Small intestine (tissue), 7 donors: ENCODE data around the gene NAA25. TPM values are rescaled to one million over a fixed set of nuclear protein-coding genes. Genes with fewer than 3 reads are reported as not detected.

Experiments
- DNase-seq, 2 donors: peaks; one replicate each; pipeline versions ENCODE4 v3.0.0 to v3.0.0-alpha.2; 2013
- FAIRE-seq: peaks from 2 replicates; lab custom pipeline; 2012; peaks lifted over from hg19 to GRCh38; lab: Jason Lieb, UNC
- H3K27ac ChIP-seq, 3 donors: one replicate each; pipeline ENCODE4 v1.5.1; 2013; ENCODE audit warnings: low read length in 2 of 3, mild to moderate bottlenecking in 2 of 3, control low read depth in 1 of 3, inconsistent platforms in 1 of 3, low read depth in 1 of 3, moderate library complexity in 1 of 3
- H3K27me3 ChIP-seq, 3 donors: one replicate each; pipeline ENCODE4 v1.6.1; 2013; ENCODE audit warnings: low read length in 3 of 3, inconsistent platforms in 1 of 3; ENCODE audit not compliant: control insufficient read depth in 3 of 3, insufficient read depth in 3 of 3
- H3K36me3 ChIP-seq, 3 donors: one replicate each; pipeline ENCODE4 v1.6.1; 2013; ENCODE audit warnings: low read length in 3 of 3, inconsistent platforms in 1 of 3, low read depth in 1 of 3, mild to moderate bottlenecking in 1 of 3, moderate library complexity in 1 of 3; ENCODE audit not compliant: control insufficient read depth in 3 of 3, insufficient read depth in 2 of 3
- H3K4me1 ChIP-seq, 3 donors: one replicate each; pipeline ENCODE4 v1.6.1; 2013; ENCODE audit warnings: low read length in 2 of 3, inconsistent platforms in 1 of 3, low read depth in 1 of 3, mild to moderate bottlenecking in 1 of 3, moderate library complexity in 1 of 3; ENCODE audit not compliant: control insufficient read depth in 3 of 3, insufficient read depth in 2 of 3
- H3K4me3 ChIP-seq, 3 donors: one replicate each; pipeline ENCODE4 v1.5.1; 2013; ENCODE audit warnings: low read length in 3 of 3, control low read depth in 1 of 3, inconsistent platforms in 1 of 3, low read depth in 1 of 3, mild to moderate bottlenecking in 1 of 3, moderate library complexity in 1 of 3
- H3K9me3 ChIP-seq, 2 donors: one replicate each; pipeline ENCODE4 v1.6.1; 2013; ENCODE audit warnings: low read depth in 1 of 2, low read length in 1 of 2; ENCODE audit not compliant: control insufficient read depth in 2 of 2, insufficient read depth in 1 of 2
- WGBS, 3 donors: extraction: QIAGEN DNeasy Blood & Tissue Kit; methylation state at CpG; one replicate each; pipeline ENCODE4 v1.1.7; 2013; 5-methylcytosine and 5-hydroxymethylcytosine counted together
- polyA plus RNA-seq, 4 donors: library from polyadenylated mRNA; stranded (reverse) in 3 of 4; unstranded in 1 of 4; fragments of 200-250 nt in 3 of 4; fragments of 120-200 nt in 1 of 4; gene quantifications; one replicate each; pipeline versions ENCODE4 v1.2.1 to v1.2.3, GENCODE V29; 2013
- donor health status: healthy with polysubstance abuse.
- donor health status: control.
- donor health status: control.
- donor health status: Bipolar disorder and iron deficiency.
- donor health status: healthy.

The NAA25 gene
- polyA plus RNA-seq, 4 donors, result 2.4 to 18.2 (median 4.3) TPM

DNA sequence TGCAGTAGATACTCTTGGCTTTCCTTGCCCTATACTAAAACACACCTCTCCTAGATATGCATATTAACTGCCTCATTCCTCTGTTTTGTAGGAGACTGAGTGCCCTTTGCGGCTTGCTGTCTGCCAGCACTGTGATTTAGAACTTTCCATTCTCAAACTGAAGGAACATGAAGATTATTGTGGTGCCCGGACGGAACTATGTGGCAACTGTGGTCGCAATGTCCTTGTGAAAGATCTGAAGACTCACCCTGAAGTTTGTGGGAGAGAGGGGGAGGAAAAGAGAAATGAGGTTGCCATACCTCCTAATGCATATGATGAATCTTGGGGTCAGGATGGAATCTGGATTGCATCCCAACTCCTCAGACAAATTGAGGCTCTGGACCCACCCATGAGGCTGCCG lies 32.1 kb upstream of the NAA25 start:
- Histone ChIP-seq H3K27ac (no peak overlapping the region), H3K9me3 (no peaks in the 10 kb centered on the region), H3K4me3 (no peak overlapping the region), H3K4me1 (no peaks in the 10 kb centered on the region), H3K27me3 (no peaks in the 10 kb centered on the region), H3K36me3 (peaks cover 20 to 69% (median 24%) of the 10 kb centered on the region in 3 donors)
- FAIRE-seq, result no peak
- WGBS, 3 donors, result 89 to 97% (median 96%) methylated on average over 5 of the region's 5 CpGs
- no peak for DNase-seq

DNA sequence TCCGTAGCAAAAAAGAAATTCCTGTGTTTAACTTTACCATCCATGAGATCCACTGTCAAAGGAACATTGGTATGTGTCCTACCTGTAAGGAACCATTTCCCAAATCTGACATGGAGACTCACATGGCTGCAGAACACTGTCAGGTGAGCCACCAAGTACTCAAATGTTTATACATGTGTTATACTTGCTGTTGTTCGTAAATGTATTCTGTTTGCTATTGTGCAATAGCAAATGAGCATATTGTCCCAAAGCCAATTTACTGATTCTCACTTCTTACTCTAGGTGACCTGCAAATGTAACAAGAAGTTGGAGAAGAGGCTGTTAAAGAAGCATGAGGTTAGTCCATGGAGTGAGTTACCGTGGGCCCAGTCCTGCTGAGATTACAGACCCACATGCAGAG lies 26.1 kb upstream of the NAA25 start:
- Histone ChIP-seq H3K27me3 (no peaks in the 10 kb centered on the region), H3K4me3 (no peak overlapping the region), H3K9me3 (no peaks in the 10 kb centered on the region), H3K4me1 (peaks cover 0 to 5% (median 1%) of the 10 kb centered on the region in 3 donors), H3K36me3 (peaks cover 2 to 47% (median 4%) of the 10 kb centered on the region in 3 donors), H3K27ac (no peak overlapping the region)
- FAIRE-seq, result no peak
- no peak for DNase-seq
- 92 to 98% (median 95%) methylated on average over 3 of the region's 3 CpGs for WGBS, 3 donors

DNA sequence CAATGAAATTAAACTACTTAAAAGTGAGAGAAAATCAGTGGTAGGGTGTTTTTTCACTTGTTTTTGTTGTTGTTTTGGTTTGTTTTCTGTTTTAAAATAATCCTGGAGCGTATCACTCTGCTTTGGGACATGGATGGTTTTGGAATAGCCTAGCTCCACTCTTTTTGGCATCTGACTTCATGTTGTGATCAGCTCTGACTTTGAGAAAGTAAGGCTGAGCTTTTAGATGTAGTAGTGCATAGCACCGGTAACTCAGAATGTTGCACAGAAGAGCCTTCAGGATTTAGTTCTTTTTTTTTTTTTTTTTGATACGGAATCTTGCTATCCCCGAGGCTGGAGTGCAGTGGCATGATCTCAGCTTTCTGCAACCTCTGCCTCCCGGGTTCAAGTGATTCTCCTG lies 24.8 kb upstream of the NAA25 start:
- Histone ChIP-seq H3K27ac (no peak overlapping the region), H3K27me3 (no peaks in the 10 kb centered on the region), H3K36me3 (peaks cover 2 to 36% (median 4%) of the 10 kb centered on the region in 3 donors), H3K4me3 (no peak overlapping the region), H3K9me3 (no peaks in the 10 kb centered on the region), H3K4me1 (peaks cover 1 to 5% (median 3%) of the 10 kb centered on the region in 3 donors)
- FAIRE-seq (no peak), DNase-seq (no peak)
- WGBS, 3 donors, result 94 to 97% (median 95%) methylated on average over 5 of the region's 5 CpGs

DNA sequence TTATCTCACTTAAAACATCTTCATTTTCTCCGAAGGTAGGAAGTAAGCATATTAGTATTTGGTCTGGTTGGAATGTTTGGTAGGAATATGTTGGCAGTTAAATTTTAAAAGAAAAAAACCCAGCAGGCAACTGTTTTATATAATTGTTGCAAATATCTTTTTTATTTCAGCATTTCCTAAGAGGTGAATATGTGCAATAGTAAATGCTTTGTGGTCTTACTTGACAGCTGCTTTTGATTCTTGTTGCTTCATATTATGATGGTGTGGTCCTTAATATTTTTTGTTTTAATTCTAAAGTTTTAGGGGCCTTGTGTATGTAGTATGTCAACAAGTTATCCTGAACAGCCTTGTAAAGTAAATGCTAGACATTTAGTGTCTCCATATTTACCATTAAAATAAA lies 23.1 kb upstream of the NAA25 start:
- no peaks in the 10 kb centered on the region for H3K9me3 ChIP-seq
- H3K27me3 ChIP-seq, result no peaks in the 10 kb centered on the region
- no peak for FAIRE-seq
- no peak overlapping the region for H3K27ac ChIP-seq
- DNase-seq, result no peak
- H3K4me3 ChIP-seq, result no peak overlapping the region
- peaks cover 0 to 19% (median 2%) of the 10 kb centered on the region in 3 donors for H3K36me3 ChIP-seq
- H3K4me1 ChIP-seq, result peaks cover 1 to 7% (median 3%) of the 10 kb centered on the region in 3 donors
- WGBS, 3 donors, result 79 to 86% (median 80%) methylated on average over 1 of the region's 1 CpG

DNA sequence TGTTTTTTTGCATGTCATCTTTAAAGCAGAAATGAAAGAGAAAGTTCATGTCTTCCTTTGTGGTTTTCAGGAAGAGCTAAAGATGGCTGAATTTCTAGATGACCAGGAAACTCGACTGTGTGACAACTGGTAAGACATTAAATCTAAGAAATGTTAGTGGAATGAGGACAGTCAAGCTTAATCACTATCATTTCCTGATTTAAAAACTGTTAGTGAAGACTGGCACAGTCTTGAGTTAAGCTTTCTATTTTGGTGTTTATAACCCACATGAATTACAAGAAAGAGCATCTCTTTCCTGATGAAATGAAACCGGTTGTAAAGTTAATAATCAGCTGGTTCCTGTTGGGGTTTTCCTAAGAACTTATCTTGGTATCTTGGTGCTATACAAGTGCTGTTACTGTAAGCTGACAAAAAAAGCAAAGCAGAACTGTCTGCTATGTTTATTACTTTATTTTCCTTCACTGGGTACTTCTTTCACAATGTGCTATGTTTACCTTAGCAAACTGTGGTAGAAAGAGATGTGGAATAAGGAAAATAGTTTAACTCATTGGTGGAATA lies 21.9 kb upstream of the NAA25 start:
- Histone ChIP-seq H3K4me1 (peaks cover 1 to 11% (median 7%) of the 10 kb centered on the region in 3 donors), H3K27me3 (no peaks in the 10 kb centered on the region), H3K36me3 (peaks cover 0 to 9% (median 0%) of the 10 kb centered on the region in 3 donors), H3K4me3 (no peak overlapping the region), H3K27ac (peak overlapping the region; percentile 8 to 54 (median 40)), H3K9me3 (no peaks in the 10 kb centered on the region)
- DNase-seq, result peak; percentile 51 to 69
- no peak for FAIRE-seq
- 1 to 7% (median 3%) methylated on average over 2 of the region's 2 CpGs for WGBS, 3 donors

DNA sequence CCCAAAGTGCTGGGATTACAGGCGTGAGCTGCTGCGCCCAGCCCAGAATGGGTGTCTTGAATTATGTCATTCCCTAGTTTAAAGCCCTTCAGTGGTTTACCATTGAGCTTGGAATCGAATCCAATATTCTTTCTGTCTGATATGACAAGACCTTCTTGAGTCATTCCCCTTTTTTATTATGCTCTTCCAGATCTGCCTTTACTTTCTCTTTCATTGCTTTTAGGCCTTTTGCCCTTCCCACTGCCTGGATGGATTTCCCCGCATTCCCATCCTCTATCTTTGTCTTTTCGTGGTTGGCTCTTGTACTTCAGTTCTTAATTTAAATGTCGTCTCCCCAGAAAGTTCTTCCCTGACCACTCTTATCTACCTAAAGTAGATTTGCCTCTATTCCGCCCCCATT lies 18.3 kb upstream of the NAA25 start:
- Histone ChIP-seq H3K4me3 (no peak overlapping the region), H3K27ac (peak overlapping the region in 1 of 3 donors; percentile 32), H3K27me3 (no peaks in the 10 kb centered on the region), H3K9me3 (no peaks in the 10 kb centered on the region), H3K36me3 (peaks cover 0 to 2% (median 0%) of the 10 kb centered on the region in 3 donors), H3K4me1 (peaks cover 1 to 11% (median 7%) of the 10 kb centered on the region in 3 donors)
- 64 to 76% (median 72%) methylated on average over 7 of the region's 7 CpGs for WGBS, 3 donors
- DNase-seq (peak in 1 of 2 donors; percentile 27), FAIRE-seq (no peak)

DNA sequence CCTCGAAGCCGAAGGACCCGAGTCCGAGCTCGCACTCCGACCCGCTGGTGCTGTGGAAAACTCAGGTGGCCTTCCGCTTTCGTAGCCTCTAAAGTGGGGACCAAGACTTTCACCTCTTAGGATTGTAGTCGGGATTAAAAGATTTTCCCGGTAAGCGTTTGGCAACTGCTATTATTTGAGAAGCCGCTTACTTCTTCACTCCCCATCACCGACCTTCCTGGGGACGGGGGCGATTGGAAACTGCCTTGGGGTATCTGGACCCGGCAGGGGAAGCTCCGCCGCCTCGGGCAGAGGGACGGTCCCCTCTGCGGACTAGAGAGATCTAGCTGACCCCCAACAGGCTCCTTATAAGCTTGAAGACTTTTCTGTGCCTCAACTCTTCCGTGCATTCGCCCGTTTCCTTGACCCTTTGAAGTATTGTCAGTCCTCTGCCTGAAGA lies 17.4 kb upstream of the NAA25 start:
- H3K27me3 ChIP-seq, result no peaks in the 10 kb centered on the region
- H3K27ac ChIP-seq, result peak overlapping the region; percentile 92 to 98 (median 95)
- 1 to 2% (median 1%) methylated on average over 25 of the region's 25 CpGs for WGBS, 3 donors
- H3K4me3 ChIP-seq, result peak overlapping the region; percentile 96 to 99 (median 97)
- no peaks in the 10 kb centered on the region for H3K9me3 ChIP-seq
- FAIRE-seq (no peak), DNase-seq (peak in 1 of 2 donors; percentile 27)
- H3K4me1 ChIP-seq, result peaks cover 1 to 11% (median 7%) of the 10 kb centered on the region in 3 donors
- H3K36me3 ChIP-seq, result peaks cover 0 to 2% (median 0%) of the 10 kb centered on the region in 3 donors

DNA sequence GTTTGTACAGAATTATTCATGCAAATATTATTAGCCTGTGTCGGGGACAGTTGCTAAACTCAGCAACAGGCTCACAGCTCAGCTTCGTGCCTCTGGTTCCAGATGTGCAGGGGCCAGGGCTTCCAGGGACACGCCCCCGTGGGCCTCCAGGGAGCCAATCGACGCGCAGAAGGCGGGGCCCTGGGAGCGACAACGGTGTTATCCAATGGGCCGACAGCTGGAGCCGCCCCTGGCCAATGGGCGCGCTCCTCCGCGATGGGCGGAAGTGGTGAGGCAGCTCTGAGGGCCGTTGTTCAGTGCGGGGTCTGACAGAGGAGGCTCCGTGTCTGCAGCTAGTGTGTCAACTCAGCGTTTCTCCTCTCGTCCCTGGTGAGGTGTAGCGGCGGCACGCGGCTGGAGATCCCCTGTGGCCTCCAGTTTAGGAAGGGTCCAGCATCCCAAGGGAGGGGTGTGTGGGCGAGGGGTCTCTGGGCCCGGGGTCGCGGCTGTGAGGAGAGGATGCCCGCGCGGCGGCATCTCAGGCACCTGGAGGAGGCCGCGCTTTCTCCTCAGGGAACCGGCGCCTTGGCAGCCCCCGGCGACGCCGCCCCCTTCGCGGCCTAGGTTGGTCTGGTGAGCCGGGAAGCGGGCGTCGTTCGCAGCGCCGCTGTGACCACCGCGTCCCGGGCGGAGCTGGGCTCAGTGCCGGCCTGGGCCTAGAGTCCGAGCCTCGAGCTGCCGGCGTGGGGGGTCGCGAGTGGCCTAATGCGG lies 16.8 kb upstream of the NAA25 start, which contains the start of gene TRAFD1:
Gene TRAFD1 (plus strand): TSS at position 311 of the 750 bp plus-strand sequence. CDS start 4,963 bp downstream, outside the sequence.
- FAIRE-seq (no peak), DNase-seq (peak; percentile 98)
- peak within 1 kb of the TSS; percentile 96 to 99 (median 97) for H3K4me3 ChIP-seq
- no peaks in the 10 kb centered on the region for H3K27me3 ChIP-seq
- peaks cover 0 to 2% (median 0%) of the 10 kb centered on the region in 3 donors for H3K36me3 ChIP-seq
- peak within 1 kb of the TSS; percentile 92 to 98 (median 95) for H3K27ac ChIP-seq
- WGBS, 3 donors, result 0% methylated on average over 51 to 63 of the region's 63 CpGs
- no peaks in the 10 kb centered on the region for H3K9me3 ChIP-seq
- peaks cover 1 to 11% (median 7%) of the 10 kb centered on the region in 3 donors for H3K4me1 ChIP-seq
